CD4-positive, alpha-beta T cell treated with Interleukin-15 for 1 hour (primary cell): ENCODE data around the gene RABAC1.
A peak's percentile ranks its signal among the peaks of the same experiment; 100 is the strongest.
"Not testable (repeated sequence)": the region's sequence is repeated elsewhere in the genome, so short reads cannot be mapped to it uniquely, and the experiment has no call there.

ENCODE experiments used
- DNase-seq: peaks from one replicate; pipeline ENCODE4 v3.0.0-alpha.2; 2020

The RABAC1 gene

GRCh38 chr19:41941410-41942202 is 17.5 kb downstream of the RABAC1 start:
- DNase-seq, result no peak

- DNase-seq, result no peak
Observed at GRCh38 chr19:41940731-41941409, 18.3 kb downstream of the RABAC1 start.

DNA sequence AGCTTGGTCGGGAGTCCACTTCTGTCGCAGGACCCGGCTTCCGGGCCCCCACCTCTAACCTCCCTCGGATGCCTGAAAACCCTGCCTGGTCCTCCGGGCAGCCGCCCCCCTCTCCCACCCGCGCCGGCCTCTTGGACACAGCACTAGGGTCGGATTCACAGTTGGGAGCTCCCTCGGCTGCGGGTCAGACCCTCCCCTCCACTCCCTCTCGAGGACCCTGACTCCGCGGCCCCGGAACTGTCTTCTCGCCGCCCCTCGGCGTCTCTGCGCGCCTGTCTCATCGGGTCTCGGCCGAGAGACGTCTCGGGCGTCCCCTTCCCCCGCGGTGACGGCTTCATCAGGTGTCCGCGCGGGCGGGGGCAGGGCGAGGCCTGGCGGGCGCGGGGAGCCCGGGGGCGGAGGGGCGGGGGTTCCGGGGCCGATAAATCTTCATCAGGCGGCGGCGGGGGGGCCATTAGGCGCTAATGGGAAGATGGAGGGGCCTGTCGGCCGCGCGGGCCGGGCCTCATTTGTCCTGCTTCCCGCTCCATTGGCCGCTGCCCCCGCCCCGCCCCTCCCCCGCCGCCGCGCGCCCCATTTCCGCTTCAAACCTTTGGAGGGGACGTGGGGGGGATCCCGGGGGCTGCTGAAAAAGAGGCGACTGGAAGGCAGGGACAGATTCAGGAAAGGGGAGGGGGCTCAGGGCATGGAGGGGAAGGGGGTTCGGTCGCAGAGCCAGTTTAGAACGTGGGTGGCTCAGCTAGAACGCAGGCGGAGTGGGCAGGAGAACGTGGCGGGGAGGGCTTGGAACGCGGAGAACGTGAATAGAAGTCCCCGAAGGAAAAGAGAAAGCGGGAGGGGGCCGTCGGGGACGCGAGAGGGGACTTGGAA is 19.0 kb downstream of the RABAC1 start:
- DNase-seq, result peak; percentile 77

- DNase-seq, result not testable (repeated sequence)
Observed at GRCh38 chr19:41939209-41939608, 19.9 kb downstream of the RABAC1 start.

DNA sequence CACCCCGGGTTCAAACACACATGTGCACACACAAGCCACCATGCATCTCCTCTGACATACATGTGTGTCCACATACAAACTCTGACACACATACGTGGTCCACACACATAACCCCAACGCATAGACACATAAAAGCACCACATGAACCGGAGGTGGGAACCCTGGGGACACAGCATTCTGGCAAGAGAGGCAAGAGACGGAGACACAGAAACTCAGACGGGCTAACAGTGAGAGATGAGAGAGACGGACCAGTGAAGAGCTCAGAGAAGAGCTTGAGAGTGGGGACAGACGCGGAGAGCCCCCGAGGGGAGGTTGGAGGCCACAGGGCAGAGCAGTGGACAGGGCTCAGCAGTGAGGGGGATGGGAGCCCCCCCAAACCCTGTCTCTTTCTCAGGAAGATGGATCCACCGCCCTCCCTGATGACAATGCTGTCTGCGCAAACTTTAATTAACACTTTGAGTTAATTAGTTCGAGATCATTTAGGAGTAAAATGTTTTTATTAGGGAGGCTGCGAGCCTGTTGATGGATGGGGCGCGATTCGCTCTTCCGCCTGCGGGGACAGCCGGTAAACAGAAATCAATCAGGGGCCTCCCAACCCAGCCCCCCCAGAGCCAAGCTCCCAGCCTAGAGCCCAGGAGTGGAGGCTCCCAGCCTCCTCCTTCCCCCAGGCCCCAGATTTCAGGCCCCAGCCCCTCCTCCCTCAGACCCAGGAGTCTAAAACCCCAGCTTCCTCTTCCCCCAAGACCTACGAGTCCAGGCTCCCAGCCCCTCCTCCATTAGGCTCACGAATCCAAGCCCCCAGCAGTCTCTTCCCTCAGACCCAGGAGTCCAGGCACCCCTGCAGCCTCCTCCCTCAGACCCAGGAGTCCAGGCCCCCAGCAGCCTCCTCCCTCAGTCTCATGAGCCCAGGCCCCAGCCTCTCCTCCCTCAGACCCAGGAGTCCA is 21.3 kb downstream of the RABAC1 start:
- DNase-seq, result no peak

- DNase-seq, result no peak
Observed at GRCh38 chr19:41936961-41937360, 22.2 kb downstream of the RABAC1 start.

- peak; percentile 70 for DNase-seq
Observed at GRCh38 chr19:41936416-41936850, 22.7 kb downstream of the RABAC1 start.

DNA sequence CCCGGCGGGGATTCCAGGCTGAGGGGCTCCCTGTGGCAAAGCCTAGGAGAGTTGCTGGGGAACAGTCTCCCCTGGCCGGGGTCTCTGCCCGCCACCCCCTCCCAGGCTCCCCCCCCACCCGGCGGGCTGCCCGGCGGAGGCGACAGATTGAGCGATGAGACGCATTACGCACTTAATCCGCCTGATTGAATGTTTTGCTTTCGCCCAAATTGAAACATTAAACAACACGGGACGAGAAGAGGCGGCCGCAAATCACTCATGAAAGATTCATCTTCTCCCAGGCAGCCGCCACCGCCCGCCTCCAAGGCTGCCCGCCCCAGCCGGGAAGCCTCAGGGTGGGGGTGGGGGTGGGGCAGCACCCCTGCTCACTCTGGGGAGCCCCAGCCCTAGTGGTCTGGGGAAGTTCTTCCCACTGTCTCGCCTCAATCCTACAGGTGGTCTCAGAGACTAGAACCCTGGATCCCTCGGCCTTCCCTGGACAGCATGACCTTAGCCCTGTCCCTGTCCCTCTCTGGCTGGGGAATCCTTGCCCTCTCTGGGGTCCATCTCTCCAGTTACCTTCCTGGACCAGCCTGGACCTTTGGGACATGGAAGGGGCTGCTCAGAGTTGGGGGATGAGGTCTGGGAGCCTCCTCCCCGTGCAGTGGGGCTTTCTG is 23.2 kb downstream of the RABAC1 start:
- no peak for DNase-seq

DNA sequence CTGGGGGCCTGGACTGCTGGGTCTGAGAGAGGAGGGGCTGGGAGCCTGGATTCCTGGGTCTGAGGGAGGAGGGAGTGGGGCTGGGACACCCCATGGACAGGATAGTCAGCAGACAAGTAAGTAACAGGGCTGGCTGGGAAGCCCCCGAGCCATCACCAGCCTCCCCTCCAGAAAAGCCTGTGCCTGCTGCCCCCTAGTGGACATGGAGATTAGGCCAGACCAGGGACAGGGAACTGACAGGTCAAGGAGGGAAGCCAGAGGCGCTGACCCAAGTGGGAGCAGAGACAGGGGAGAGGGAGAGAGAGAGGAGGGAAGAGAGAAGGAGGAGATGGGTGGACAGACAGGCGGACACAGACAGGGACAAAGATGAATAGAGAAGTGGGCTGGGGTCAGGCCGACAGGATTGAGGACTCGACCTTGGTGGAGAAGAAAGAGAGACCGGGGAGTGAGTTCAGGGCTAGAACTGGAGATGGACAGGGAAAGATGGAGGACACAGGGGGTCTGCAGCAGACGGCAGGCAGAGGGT is 24.2 kb downstream of the RABAC1 start:
- DNase-seq, result peak; percentile 82

- DNase-seq, result no peak
Observed at GRCh38 chr19:41933693-41934426, 25.3 kb downstream of the RABAC1 start.

- no peak for DNase-seq
Observed at GRCh38 chr19:41932720-41933332, 26.3 kb downstream of the RABAC1 start.

- no peak for DNase-seq
Observed at GRCh38 chr19:41932259-41932719, 26.8 kb downstream of the RABAC1 start.

DNA sequence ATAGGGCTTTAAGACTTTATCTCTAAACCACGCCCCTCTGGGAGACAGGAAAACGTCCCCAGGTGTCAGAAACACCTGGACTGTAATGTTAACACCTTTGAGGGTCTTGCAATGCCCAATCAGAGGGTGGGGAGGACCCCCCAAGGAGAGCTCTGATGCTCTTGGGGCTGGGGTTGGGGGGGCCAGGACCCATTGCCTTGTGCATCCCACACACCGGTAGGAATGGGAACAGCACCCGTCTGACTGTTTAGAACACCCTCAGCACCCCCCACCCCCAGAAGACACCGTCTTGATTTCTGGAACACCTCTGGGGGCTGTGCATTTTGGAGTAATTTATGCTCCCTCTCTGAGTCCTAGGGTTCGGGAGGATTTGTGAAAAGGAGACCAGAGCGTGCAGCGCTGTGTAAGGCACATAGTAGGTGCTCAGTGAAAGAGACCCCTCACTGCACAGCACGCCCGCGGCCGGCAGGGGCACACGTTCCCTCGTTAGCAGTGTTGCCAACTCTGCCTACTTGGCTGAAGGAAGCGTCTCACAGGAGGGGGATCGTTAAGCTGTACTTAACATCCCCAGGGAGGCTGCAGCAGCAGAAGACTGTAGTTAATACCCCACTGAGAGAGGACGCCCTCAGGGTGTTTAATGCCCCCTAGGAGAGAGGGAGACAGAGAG is 28.1 kb downstream of the RABAC1 start:
- no peak for DNase-seq

DNA sequence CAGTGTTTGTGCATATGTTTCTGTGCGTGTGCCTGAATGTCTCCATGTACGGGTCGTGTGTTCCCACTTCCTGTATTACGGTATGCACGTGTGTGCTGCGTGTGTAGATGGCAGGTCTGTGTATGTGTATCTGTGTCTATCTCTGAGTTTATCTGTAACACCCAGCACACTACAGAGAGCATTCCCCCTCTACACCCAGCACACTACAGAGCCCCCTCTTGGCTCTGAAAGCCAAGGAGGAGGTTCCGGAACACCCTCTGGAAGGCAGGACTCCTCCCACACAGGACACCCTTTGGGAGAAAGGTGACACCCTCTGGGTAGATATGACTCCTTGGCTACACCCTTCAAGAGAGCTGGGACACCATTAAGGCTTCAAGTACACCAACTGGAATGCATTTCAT is 28.8 kb downstream of the RABAC1 start:
- no peak for DNase-seq

- DNase-seq, result no peak
Observed at GRCh38 chr19:41929536-41930071, 29.5 kb downstream of the RABAC1 start.

DNA sequence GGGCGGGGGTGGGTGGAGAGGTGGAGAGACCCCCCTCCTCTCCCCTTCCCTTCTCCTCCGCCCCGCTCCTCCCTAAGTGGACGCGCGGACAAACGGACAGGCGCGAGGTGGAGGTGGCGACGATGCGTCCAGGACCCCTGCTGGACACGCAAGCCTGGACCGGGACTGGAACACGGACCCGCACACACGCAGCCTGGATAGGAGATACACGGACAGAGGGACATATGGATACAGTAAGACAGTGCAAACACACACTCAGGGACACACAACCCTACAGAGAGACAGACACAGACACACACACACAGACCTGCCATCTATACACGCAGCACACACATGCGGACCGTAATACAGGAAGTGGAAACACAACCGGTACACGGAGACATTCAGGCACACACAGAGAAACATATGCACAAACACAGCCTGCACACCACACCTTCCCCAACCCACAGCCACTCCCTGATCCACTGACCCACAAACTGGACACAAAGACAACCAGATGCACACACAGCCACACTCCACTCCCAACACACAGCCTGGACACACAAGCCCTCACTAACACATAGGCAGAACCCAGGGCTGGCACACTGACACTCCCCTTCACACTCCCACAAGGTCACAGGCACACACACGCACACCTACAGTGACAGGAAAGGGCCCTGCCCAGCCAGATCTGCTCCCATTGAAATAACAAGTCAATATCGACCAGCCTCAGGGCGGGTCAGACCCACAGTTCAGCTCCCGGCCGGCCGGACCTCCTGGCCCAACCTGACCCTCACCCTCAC is 30.2 kb downstream of the RABAC1 start:
- peak; percentile 50 for DNase-seq

GRCh38 chr19:41928221-41928683 is 30.9 kb downstream of the RABAC1 start, which contains the start of gene ERFL:
TSS of gene ERFL (minus strand) at chr19:41928449. CDS start at chr19:41912919, 15,530 bp downstream.
- no peak for DNase-seq
